HG03442 (cell line): Measurements from ENCODE around the gene TXNIP.

Experiments
- ATAC-seq: cut with Tn5 transposase; IDR thresholded peaks from one replicate; pipeline ENCODE4 v1.9.1; 2021; ENCODE audit warnings: mild to moderate bottlenecking, moderate library complexity; ENCODE audit not compliant: unreplicated experiment

TXNIP gene

DNA sequence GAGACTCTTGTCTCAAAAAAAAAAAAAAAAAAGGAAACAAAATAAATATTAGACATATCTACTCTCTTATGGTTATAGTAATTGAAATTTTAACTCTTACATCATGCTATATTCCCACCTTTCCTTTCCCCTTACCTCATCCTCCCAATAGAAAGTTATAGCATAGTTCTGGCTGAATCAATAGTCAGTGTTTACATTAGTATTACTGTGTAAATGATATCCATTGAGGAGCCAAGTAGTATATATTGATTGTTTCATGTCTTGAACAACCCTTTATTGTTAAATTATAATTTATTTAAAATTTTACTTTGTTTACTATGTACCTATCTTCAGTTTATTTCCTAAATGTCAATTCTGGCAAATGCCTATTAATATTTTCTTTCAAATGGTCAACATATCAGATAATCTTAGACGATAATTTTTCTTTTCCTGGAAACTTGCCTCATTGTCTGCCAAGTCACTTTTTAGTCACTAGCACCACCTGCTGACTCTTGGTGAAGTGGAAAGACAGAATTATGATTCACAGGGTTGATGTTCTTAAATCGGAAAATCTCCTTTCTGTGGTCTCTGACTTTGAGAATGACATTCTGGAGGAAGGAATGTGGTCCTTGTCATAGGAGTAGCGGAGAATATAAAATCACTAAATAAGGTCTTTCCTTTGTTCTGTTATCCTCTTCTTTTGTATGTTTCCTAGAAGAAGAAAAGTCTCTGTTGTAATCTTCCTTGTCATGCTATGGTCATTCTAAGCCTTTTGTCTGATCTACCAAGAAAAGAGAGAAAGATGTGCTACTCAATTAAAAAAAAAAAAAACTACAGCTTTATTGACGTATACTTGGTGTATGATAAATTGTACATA lies 16.6 kb upstream of the TXNIP start:
- ATAC-seq, result no peak

GRCh38 chr1:146010126-146010738 lies 13.9 kb upstream of the TXNIP start:
- no peak for ATAC-seq

DNA sequence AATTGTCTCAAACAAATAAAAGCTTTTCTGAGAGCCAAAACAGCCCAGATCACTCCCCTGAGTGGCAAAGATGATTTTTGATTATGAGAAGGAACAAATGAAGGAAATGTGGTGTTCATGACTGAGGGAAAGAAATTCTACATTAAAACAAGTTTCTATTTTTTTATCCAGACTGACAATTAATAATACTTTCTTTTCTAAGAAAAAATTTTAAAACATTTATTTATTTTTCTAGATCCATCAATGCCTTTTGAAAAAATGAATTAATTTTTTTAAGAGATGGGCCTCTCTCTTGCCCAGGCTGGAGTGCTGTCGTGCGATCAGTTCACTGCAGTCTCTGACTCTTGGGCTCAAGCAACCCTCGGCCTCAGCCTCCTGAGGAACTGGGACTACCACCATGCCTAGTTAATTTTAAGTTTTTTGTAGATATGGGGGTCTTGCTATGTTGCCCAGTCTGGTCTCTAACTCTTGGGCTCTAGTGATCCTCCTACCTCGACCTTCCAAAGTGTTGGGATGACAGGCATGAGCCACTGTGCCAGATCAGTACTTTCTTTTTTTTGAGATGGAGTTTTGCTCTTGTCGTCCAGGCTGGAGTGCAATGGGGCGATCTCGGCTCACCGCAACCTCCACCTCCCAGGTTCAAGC lies 11.2 kb upstream of the TXNIP start:
- no peak for ATAC-seq

- ATAC-seq, result no peak
These were observed 5.3 kb upstream of the TXNIP start for GRCh38 chr1:146001709-146002108.

GRCh38 chr1:145999321-146000024 lies 3.1 kb upstream of the TXNIP start:
- no peak for ATAC-seq

DNA sequence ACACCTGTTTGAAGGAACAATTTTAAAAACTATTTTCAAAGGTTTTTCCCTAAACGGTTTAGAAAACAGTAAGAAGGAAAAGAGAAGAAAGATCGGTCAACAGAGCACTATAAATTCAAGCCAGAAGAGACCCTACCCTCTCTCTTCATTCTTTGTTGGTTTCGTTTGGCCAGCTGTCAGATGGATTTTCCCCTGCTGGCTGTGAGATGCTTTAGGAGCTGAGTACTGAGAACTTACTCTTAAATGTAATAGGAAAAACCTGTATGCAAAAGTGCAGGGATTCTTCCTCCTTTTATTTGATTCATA lies 1.3 kb upstream of the TXNIP start:
- no peak for ATAC-seq

- ATAC-seq, result no peak
These were observed 788 bp upstream of the TXNIP start for GRCh38 chr1:145997016-145997717.

- ATAC-seq, result no peak
These were observed 381 bp downstream of the TXNIP start for GRCh38 chr1:145995964-145996432.

DNA sequence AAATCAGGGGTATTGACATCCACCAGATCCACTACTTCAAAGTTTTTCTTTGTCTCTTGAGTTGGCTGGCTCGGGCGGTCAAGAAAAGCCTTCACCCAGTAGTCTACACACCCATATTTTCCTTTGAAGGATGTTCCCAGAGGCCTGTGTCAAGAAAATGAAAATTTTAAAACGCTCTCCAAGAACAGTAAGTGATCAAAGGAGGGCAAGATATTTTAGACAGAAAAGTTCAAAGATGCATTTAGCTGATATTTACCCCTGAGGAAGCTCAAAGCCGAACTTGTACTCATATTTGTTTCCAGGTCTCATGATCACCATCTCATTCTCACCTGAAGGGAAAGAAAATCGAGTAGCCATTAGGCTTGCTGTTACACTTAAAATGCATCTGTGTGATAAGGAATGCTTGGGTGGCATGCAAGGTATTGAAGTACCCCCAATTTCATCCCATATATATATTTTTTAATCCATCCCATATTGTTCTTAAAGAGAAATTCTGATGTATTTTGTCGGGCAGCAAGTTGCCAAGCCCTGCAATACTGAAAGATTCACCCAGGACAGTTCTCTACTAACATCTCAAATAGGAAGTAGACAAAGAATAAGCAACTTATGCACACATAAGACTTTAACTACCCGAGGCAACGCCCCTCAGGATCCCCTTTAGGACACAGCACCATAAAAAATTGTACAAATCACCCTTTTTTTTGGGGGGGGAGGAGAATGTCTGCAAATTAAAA lies 1.1 kb downstream of the TXNIP start:
- no peak for ATAC-seq

- ATAC-seq, result no peak
These were observed 1.8 kb downstream of the TXNIP start for GRCh38 chr1:145994391-145995120.

- ATAC-seq, result no peak
These were observed 2.6 kb downstream of the TXNIP start for GRCh38 chr1:145993618-145994390.

DNA sequence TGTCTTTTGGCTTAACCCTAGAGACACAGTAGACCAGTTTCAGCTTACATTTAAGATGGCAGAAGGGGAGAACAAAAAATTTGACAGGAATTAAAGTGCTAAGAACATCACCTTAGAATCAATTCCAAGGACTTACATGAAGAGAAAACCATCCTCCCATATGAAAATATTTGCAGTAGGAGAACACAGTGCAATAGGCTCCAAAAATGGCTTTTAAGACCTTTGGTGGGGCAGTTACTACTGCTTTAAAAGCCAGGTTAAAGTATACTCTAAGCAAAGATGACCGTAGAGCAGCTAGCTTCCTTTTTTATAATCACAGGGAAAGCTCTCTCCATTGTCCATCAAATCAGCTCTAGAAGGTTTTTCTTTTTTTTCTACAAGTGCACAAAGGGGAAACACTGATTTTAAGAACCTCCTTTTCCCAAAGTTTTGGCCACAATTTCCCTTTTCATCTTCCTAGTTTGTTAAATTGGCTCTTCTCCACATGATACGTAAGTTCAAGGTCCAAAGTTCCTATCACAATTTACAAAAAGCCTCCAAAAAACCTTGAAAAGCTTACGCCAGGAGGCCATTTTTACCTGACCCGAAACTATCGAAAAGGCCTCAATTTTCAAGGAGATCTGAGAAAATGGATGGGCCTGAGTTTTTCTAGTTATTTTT lies 3.3 kb downstream of the TXNIP start:
- ATAC-seq, result no peak

GRCh38 chr1:145992502-145992936 lies 3.9 kb downstream of the TXNIP start:
- ATAC-seq, result no peak

DNA sequence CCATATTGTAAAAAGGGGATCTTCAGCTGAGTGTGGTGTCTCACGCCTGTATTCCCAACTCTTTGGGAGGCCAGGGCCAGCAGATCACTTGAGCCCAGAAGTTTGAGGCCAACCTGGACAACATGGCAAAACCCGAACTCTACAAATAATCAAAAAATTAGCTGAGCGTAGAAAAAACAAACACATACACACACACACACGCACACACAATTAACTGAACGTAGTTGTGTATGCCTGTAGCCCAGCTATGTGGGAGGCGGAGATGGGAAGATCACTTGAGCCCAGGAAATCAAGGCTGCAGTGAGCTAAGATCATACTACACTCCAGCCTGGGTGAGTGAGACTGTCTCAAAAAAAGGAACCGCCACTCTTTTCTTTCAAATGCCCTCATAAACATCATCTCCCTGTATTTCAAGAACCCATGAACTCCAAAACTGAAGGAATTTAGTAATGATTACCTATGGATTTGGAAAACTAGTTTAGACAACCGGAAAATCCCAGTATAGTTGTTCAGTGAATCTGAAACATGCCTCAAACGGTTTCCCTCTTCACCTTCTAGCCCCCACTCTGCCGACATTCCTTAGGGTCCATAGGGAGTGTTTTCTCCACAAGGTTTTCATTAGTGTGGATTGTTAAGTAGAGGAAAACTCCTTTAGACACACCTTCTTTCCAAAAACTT lies 4.5 kb downstream of the TXNIP start:
- ATAC-seq, result no peak

DNA sequence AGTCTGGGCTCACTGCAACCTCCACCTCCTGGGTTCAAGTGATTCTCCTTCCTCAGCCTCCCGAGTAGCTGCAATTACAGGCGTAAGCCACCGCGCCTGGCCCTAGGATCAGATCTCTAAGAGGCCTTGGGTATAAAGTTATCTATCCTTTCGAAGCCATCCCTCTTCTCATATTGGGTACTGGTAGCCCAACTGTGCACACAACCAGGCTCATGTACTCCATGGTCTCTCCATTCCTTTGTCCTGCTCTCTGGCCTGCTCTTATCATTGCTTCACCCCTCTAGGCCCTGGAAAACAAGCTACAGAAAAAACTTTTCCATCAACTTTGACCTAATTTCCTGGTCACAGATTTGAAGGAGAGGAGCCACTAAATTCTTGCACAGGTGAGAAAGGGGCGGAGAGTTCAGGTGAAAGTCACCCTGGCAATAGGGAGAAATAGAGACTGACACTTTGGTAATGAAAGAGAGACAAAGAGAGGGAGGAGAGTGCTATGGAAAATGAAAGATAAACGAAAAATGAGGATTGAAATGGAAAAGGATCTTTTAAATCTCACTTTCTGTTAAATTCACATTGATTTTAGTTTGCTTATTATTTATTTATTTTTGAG lies 6.0 kb downstream of the TXNIP start:
- no peak for ATAC-seq

- no peak for ATAC-seq
These were observed 7.6 kb downstream of the TXNIP start for GRCh38 chr1:145988773-145989172.

GRCh38 chr1:145987926-145988325 lies 8.5 kb downstream of the TXNIP start:
- no peak for ATAC-seq
